H9 (cell line): ENCODE results near the gene HYAL3. TPM values are rescaled to one million over a fixed set of nuclear protein-coding genes. Genes with fewer than 3 reads are reported as not detected.
A peak's percentile ranks its signal among the peaks of the same experiment; 100 is the strongest.

ENCODE experiments used
- DNase-seq: peaks from one replicate; pipeline ENCODE4 v3.0.0-alpha.2; 2017
- H2AFZ ChIP-seq: one replicate; pipeline ENCODE4 v1.6.1; 2013; ENCODE audit warnings: mild to moderate bottlenecking, low read length, control low read depth, moderate library complexity
- H2AK5ac ChIP-seq: 2 replicates; pipeline ENCODE4 v1.6.1; 2013; ENCODE audit warnings: low read length, control low read depth, mixed read lengths; ENCODE audit not compliant: insufficient read length
- H2BK120ac ChIP-seq: one replicate; pipeline ENCODE4 v1.6.1; 2013; ENCODE audit warnings: low read depth, mild to moderate bottlenecking, low read length, control low read depth, inconsistent platforms; ENCODE audit not compliant: poor library complexity, severe bottlenecking
- H2BK12ac ChIP-seq: 2 replicates; pipeline ENCODE4 v1.6.1; 2013; ENCODE audit warnings: low read length, control low read depth, mixed read lengths, low read depth; ENCODE audit not compliant: insufficient read length
- H2BK15ac ChIP-seq: 2 replicates; pipeline ENCODE4 v1.6.1; 2013; ENCODE audit warnings: low read depth, low read length, control low read depth
- H2BK20ac ChIP-seq: one replicate; pipeline ENCODE4 v1.6.1; 2013; ENCODE audit warnings: low read depth, mild to moderate bottlenecking, low read length, control low read depth, inconsistent platforms; ENCODE audit not compliant: poor library complexity, severe bottlenecking
- H2BK5ac ChIP-seq: 2 replicates; pipeline ENCODE4 v1.6.1; 2013; ENCODE audit warnings: low read length, control low read depth, mixed read lengths; ENCODE audit not compliant: insufficient read length
- H3K14ac ChIP-seq: 2 replicates; pipeline ENCODE4 v1.6.1; 2013; ENCODE audit warnings: low read length, control low read depth; ENCODE audit not compliant: insufficient read depth
- H3K18ac ChIP-seq: 2 replicates; pipeline ENCODE4 v1.6.1; 2013; ENCODE audit warnings: low read depth, mild to moderate bottlenecking, mixed read lengths, low read length, control low read depth; ENCODE audit not compliant: insufficient read length
- H3K23ac ChIP-seq: 2 replicates; pipeline ENCODE4 v1.6.1; 2013; ENCODE audit warnings: low read length, control low read depth, mixed read lengths, low read depth; ENCODE audit not compliant: insufficient read length
- H3K23me2 ChIP-seq: 2 replicates; pipeline ENCODE4 v1.6.1; 2013; ENCODE audit warnings: low read depth, mild to moderate bottlenecking, mixed read lengths, low read length, control low read depth; ENCODE audit not compliant: insufficient read length, poor library complexity, severe bottlenecking
- H3K27ac ChIP-seq: 2 replicates; pipeline ENCODE4 v1.5.1; 2013; ENCODE audit warnings: low read length, control low read depth, mixed read lengths, low read depth; ENCODE audit not compliant: insufficient read length
- H3K27me3 ChIP-seq: 2 replicates; pipeline ENCODE4 v1.6.1; 2013; ENCODE audit warnings: low read length, control low read depth, inconsistent platforms; ENCODE audit not compliant: insufficient read depth
- H3K4ac ChIP-seq: 2 replicates; pipeline ENCODE4 v1.6.1; 2013; ENCODE audit warnings: low read depth, mild to moderate bottlenecking, control low read depth, inconsistent platforms, low read length, moderate library complexity
- H3K4me1 ChIP-seq: 2 replicates; pipeline ENCODE4 v1.6.1; 2013; ENCODE audit warnings: low read length, control low read depth, inconsistent platforms; ENCODE audit not compliant: insufficient read depth
- H3K4me2 ChIP-seq: 2 replicates; pipeline ENCODE4 v1.6.1; 2013; ENCODE audit warnings: low read length, control low read depth, mixed read lengths; ENCODE audit not compliant: insufficient read length, insufficient read depth
- H3K56ac ChIP-seq: 2 replicates; pipeline ENCODE4 v1.6.1; 2013; ENCODE audit warnings: low read depth, mild to moderate bottlenecking, mixed read lengths, low read length, control low read depth; ENCODE audit not compliant: insufficient read length
- H3K79me1 ChIP-seq: 2 replicates; pipeline ENCODE4 v1.6.1; 2013; ENCODE audit warnings: low read depth, mild to moderate bottlenecking, moderate library complexity, low read length, control low read depth, inconsistent platforms; ENCODE audit not compliant: insufficient read depth, poor library complexity, severe bottlenecking
- H3K79me2 ChIP-seq: 2 replicates; pipeline ENCODE4 v1.6.1; 2013; ENCODE audit warnings: low read length, control low read depth, inconsistent platforms; ENCODE audit not compliant: insufficient read depth
- H3K9ac ChIP-seq: 2 replicates; pipeline ENCODE4 v1.6.1; 2013; ENCODE audit warnings: low read length, control low read depth, mixed read lengths; ENCODE audit not compliant: insufficient read length; ENCODE audit errors: extremely low read depth
- H3K9me3 ChIP-seq: one replicate; pipeline ENCODE4 v1.6.1; 2013; ENCODE audit warnings: low read depth, low read length, inconsistent platforms; ENCODE audit not compliant: control insufficient read depth
- H3T11ph ChIP-seq: one replicate; pipeline ENCODE4 v1.6.1; 2013; ENCODE audit warnings: mild to moderate bottlenecking, low read length, control low read depth, inconsistent platforms
- H4K20me1 ChIP-seq: one replicate; pipeline ENCODE4 v1.6.1; 2013; ENCODE audit not compliant: control insufficient read depth, insufficient read length, insufficient read depth
- H4K5ac ChIP-seq: 2 replicates; pipeline ENCODE4 v1.6.1; 2013; ENCODE audit warnings: low read depth, mild to moderate bottlenecking, mixed read lengths, low read length, control low read depth; ENCODE audit not compliant: insufficient read length
- H4K8ac ChIP-seq: replicated peaks from 2 replicates; pipeline ENCODE4 v1.6.1; 2013; ENCODE audit warnings: low read length, control low read depth, mixed read lengths, low read depth; ENCODE audit not compliant: insufficient read length
- H4K91ac ChIP-seq: 2 replicates; pipeline ENCODE4 v1.6.1; 2013; ENCODE audit warnings: low read depth, mild to moderate bottlenecking, moderate library complexity, mixed read lengths, low read length, control low read depth; ENCODE audit not compliant: insufficient read length
- H3K27ac Mint-ChIP-seq, 3 experiments: 2 replicates in 2 of 3; 3 replicates in 1 of 3; pipeline ENCODE4 v1.8.0; 2020 to 2021; ENCODE audit warnings: mixed read lengths in 3 of 3, mild to moderate bottlenecking in 1 of 3, moderate library complexity in 1 of 3
- H3K27me3 Mint-ChIP-seq: 2 replicates; pipeline ENCODE4 v1.8.0; 2021; ENCODE audit warnings: low read depth, mild to moderate bottlenecking, moderate library complexity, mixed read lengths
- H3K36me3 Mint-ChIP-seq, 3 experiments: 2 replicates in 2 of 3; 3 replicates in 1 of 3; pipeline ENCODE4 v1.8.0; 2020 to 2021; ENCODE audit warnings: low read depth in 3 of 3, mixed read lengths in 3 of 3; ENCODE audit not compliant: insufficient read depth in 1 of 3
- H3K4me1 Mint-ChIP-seq, 2 experiments: 2 replicates each; pipeline ENCODE4 v1.8.0; 2020; ENCODE audit warnings: mixed read lengths in 2 of 2
- H3K4me3 Mint-ChIP-seq, 2 experiments: 2 replicates in 1 of 2; 3 replicates in 1 of 2; pipeline ENCODE4 v1.8.0; 2020 to 2021; ENCODE audit warnings: mild to moderate bottlenecking in 2 of 2, mixed read lengths in 2 of 2, moderate library complexity in 1 of 2
- H3K9me3 Mint-ChIP-seq, 2 experiments: 2 replicates in 1 of 2; 3 replicates in 1 of 2; pipeline ENCODE4 v1.8.0; 2020; ENCODE audit warnings: mild to moderate bottlenecking in 2 of 2, mixed read lengths in 2 of 2, moderate library complexity in 1 of 2
- WGBS: extraction: QIAGEN DNeasy Blood & Tissue Kit; methylation state at CpG from one replicate; pipeline ENCODE4 v1.1.7; 2013; ENCODE audit warnings: missing lambda C conversion rate, low lambda C conversion rate, mixed read lengths; ENCODE audit not compliant: insufficient read length; ENCODE audit errors: extremely low coverage; 5-methylcytosine and 5-hydroxymethylcytosine counted together
- total RNA-seq: library from RNA; stranded (reverse); gene quantifications from 2 replicates; pipeline ENCODE4 v1.2.1, GENCODE V29; 2021
- TF ChIP-seq, protein P1 (sequence below): fragments of 200-600 bp; sonication (generic); conservative IDR thresholded peaks from 3 replicates; pipeline ENCODE4 v1.8.0; 2021; ENCODE audit warnings: antibody characterized with exemption, mild to moderate bottlenecking

Gene HYAL3
- total RNA-seq, 1 experiment from 2014 or later = 3.1 TPM

- no peak overlapping the region for H3K9ac ChIP-seq
- H3K79me1 ChIP-seq = no peaks in the 10 kb centered on the region
- H3K23ac ChIP-seq = no peak overlapping the region
- H3K18ac ChIP-seq = peak overlapping the region; percentile 93
- H2AFZ ChIP-seq = no peak overlapping the region
- H2BK5ac ChIP-seq = no peak overlapping the region
- peak overlapping the region; percentile 57 to 70; a peak in 4 of 5 replicates for H3K4me3 Mint-ChIP-seq
- peaks cover 1% of the 10 kb centered on the region; the same call in 1 of the 2 replicates for H3K27me3 Mint-ChIP-seq
- WGBS = no CpG with 5 or more reads among the region's 5 CpGs
- no peak overlapping the region for H2BK15ac ChIP-seq
- H3K4me1 ChIP-seq = peaks cover 3% of the 10 kb centered on the region; the same call in 1 of the 2 replicates
- no peaks in the 10 kb centered on the region for H3K23me2 ChIP-seq
- H3K56ac ChIP-seq = no peak overlapping the region
- H4K20me1 ChIP-seq = no peaks in the 10 kb centered on the region
- TF ChIP-seq, protein P1, sequence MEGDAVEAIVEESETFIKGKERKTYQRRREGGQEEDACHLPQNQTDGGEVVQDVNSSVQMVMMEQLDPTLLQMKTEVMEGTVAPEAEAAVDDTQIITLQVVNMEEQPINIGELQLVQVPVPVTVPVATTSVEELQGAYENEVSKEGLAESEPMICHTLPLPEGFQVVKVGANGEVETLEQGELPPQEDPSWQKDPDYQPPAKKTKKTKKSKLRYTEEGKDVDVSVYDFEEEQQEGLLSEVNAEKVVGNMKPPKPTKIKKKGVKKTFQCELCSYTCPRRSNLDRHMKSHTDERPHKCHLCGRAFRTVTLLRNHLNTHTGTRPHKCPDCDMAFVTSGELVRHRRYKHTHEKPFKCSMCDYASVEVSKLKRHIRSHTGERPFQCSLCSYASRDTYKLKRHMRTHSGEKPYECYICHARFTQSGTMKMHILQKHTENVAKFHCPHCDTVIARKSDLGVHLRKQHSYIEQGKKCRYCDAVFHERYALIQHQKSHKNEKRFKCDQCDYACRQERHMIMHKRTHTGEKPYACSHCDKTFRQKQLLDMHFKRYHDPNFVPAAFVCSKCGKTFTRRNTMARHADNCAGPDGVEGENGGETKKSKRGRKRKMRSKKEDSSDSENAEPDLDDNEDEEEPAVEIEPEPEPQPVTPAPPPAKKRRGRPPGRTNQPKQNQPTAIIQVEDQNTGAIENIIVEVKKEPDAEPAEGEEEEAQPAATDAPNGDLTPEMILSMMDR = no peak
- peak overlapping the region in 2 of 3 experiments; percentile 73 to 93; a peak in 5 of 7 replicates for H3K27ac Mint-ChIP-seq
- peak overlapping the region; percentile 16; the same call in 1 of the 2 replicates for H3K14ac ChIP-seq
- peaks cover 32 to 59% of the 10 kb centered on the region in 2 experiments for H3K4me1 Mint-ChIP-seq
- no peaks in the 10 kb centered on the region for H3K79me2 ChIP-seq
- H3T11ph ChIP-seq = no peak overlapping the region
- H3K27me3 ChIP-seq = no peaks in the 10 kb centered on the region
- no peak overlapping the region for H4K91ac ChIP-seq
- H3K36me3 Mint-ChIP-seq = peaks cover 14 to 30% (median 29%) of the 10 kb centered on the region in 3 experiments; a peak in 6 of 7 replicates
- H3K4me2 ChIP-seq = peak overlapping the region; percentile 30
- H3K9me3 Mint-ChIP-seq = no peaks in the 10 kb centered on the region
- no peaks in the 10 kb centered on the region for H3K9me3 ChIP-seq
- no peak overlapping the region for H2BK120ac ChIP-seq
- DNase-seq = no peak
- H4K8ac ChIP-seq = no peak overlapping the region
- H3K4ac ChIP-seq = no peak overlapping the region
- no peak overlapping the region for H2BK20ac ChIP-seq
- no peak overlapping the region for H2AK5ac ChIP-seq
- H4K5ac ChIP-seq = no peak overlapping the region
- no peak overlapping the region for H2BK12ac ChIP-seq
- H3K27ac ChIP-seq = no peak overlapping the region
Measured at GRCh38 chr3:50260942-50261441, 38.2 kb downstream of the HYAL3 start.
